ENCODE measurements around the gene SLC7A14. TPM values are rescaled to one million over a fixed set of nuclear protein-coding genes. Genes with fewer than 3 reads are reported as not detected.

SLC7A14 gene
- total RNA-seq: under 0.01 and 0.11 TPM in 2 replicates

DNA sequence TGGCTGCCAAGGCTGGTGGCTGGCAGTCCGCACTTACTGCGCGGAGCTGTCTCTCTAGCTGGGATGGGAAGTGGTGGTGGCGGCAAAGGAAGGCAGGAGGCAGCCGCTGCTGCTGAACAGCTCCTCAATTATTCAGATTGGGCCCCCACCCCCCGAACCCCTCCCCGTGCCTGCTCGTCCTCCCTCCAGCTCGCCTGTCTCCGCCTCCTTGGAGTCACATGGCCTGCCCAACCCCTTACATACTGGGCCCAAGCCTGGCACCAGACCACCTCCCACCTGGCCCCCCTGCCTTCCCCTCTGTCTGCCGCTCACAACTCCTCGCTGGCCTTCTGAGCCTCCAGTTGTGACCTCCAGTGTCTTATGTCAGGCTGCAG, at the start of gene SLC7A14:
SLC7A14 (minus strand) TSS at position 139 of the 374 bp plus-strand sequence. CDS start 59,139 bp downstream, outside the sequence.

GRCh38 chr3:170418422-170419398, 167.2 kb downstream of the SLC7A14 start, which contains the start of gene CLDN11:
TSS of gene CLDN11 (plus strand) at chr3:170418868. CDS start at chr3:170419067, 199 bp downstream.

Other genes with a start within 250 kb of the SLC7A14 start
- 65.1 and 122 TPM in 2 replicates for gene SKIL, start 228.4 kb downstream of the SLC7A14 start, total RNA-seq
- 47.5 and 90.1 TPM in 2 replicates for gene CLDN11, start 167.2 kb downstream of the SLC7A14 start, total RNA-seq

Measured in dermis lymphatic vessel endothelial cell (primary cell).